Middle frontal gyrus (tissue), 1 donor: ENCODE measurements around the gene CTSV.
A peak's percentile ranks its signal among the peaks of the same experiment; 100 is the strongest.
"Not testable (repeated sequence)": the region's sequence is repeated elsewhere in the genome, so short reads cannot be mapped to it uniquely, and the experiment has no call there.

ENCODE experiments used
- DNase-seq: peaks from one replicate; pipeline ENCODE4 v3.0.0-alpha.2; 2015; ENCODE audit warnings: low spot score; ENCODE audit errors: extremely low spot score

The CTSV gene

GRCh38 chr9:97038611-97039513, at the start of gene CTSV:
Gene CTSV, minus strand, starts transcription at chr9:97039142. Its CDS starts 1,099 bp downstream, at chr9:97038043.
- DNase-seq: peak; percentile 36

- not testable (repeated sequence) for DNase-seq
Observed at GRCh38 chr9:97087668-97088215, 48.8 kb upstream of the CTSV start.

GRCh38 chr9:97084562-97084991, 45.6 kb upstream of the CTSV start:
- not testable (repeated sequence) for DNase-seq

GRCh38 chr9:97078362-97078761, 39.4 kb upstream of the CTSV start:
- no peak for DNase-seq

- no peak for DNase-seq
Observed at GRCh38 chr9:97077452-97078295, 38.7 kb upstream of the CTSV start.

GRCh38 chr9:97076731-97077451, 37.9 kb upstream of the CTSV start:
- not testable (repeated sequence) for DNase-seq

GRCh38 chr9:97076238-97076637, 37.3 kb upstream of the CTSV start:
- DNase-seq: no peak

- no peak for DNase-seq
Observed at GRCh38 chr9:97075289-97075985, 36.5 kb upstream of the CTSV start.

- no peak for DNase-seq
Observed at GRCh38 chr9:97073506-97073905, 34.6 kb upstream of the CTSV start.

- DNase-seq: no peak
Observed at GRCh38 chr9:97072285-97072776, 33.4 kb upstream of the CTSV start.

GRCh38 chr9:97070325-97070724, 31.4 kb upstream of the CTSV start:
- not testable (repeated sequence) for DNase-seq

GRCh38 chr9:97067490-97067889, 28.5 kb upstream of the CTSV start:
- DNase-seq: no peak

- no peak for DNase-seq
Observed at GRCh38 chr9:97064176-97064575, 25.2 kb upstream of the CTSV start.

GRCh38 chr9:97060796-97061195, 21.9 kb upstream of the CTSV start:
- DNase-seq: no peak

GRCh38 chr9:97059626-97060025, 20.7 kb upstream of the CTSV start:
- DNase-seq: no peak

- DNase-seq: no peak
Observed at GRCh38 chr9:97057651-97058050, 18.7 kb upstream of the CTSV start.

- not testable (repeated sequence) for DNase-seq
Observed at GRCh38 chr9:97055891-97056290, 16.9 kb upstream of the CTSV start.

GRCh38 chr9:97053717-97054116, 14.8 kb upstream of the CTSV start:
- DNase-seq: no peak

- DNase-seq: no peak
Observed at GRCh38 chr9:97052735-97053134, 13.8 kb upstream of the CTSV start.

GRCh38 chr9:97046228-97046627, 7.3 kb upstream of the CTSV start:
- no peak for DNase-seq
